GM18519 (cell line): ENCODE data around the gene SETD1A.
"Not testable (repeated sequence)": the region's sequence is repeated elsewhere in the genome, so short reads cannot be mapped to it uniquely, and the experiment has no call there.

Experiments used
- ATAC-seq: cut with Tn5 transposase; IDR thresholded peaks from one replicate; pipeline ENCODE4 v1.9.1; 2021; ENCODE audit warnings: mild to moderate bottlenecking, moderate library complexity; ENCODE audit not compliant: unreplicated experiment, low FRiP score

SETD1A gene

DNA sequence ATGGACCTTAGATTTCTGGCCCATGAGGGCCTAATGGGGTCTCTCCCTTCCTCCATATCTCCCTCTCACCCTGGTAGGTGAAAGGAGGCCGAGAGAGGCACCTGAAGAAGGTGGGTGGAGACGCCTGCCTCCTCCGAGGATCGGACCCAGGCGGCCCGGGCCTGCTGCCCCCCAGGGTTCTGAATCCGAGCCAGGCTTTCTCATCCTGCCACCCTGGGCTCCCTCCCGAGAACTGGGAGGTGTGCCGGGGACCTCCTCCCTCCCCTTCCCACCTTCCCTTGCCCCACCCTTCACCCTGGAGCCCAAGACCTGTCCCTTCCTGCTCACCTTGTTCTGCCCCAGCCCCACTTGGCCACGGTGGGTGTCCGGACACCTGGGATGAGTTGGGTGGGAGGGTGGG, 29.2 kb upstream of the SETD1A start:
- no peak for ATAC-seq

DNA sequence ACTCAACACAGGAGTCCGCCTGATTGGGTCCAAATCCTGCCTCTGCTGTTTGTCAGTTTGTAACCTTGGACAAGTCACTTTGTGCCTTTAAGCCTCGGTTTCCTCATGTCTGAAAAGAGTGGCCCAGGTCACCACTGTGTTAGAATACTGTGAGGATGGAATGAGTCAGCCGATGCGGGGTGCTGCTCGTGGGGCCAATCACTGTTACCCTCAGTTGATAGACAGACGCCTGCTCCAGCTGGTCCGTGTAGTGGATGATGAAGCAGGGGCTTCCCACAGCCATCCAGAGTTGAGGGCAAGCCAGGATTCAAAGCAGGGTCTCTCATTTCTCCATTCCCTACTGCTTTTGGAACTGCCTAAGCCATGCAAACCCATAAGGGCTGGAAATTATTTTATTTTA, 28.4 kb upstream of the SETD1A start:
- no peak for ATAC-seq

DNA sequence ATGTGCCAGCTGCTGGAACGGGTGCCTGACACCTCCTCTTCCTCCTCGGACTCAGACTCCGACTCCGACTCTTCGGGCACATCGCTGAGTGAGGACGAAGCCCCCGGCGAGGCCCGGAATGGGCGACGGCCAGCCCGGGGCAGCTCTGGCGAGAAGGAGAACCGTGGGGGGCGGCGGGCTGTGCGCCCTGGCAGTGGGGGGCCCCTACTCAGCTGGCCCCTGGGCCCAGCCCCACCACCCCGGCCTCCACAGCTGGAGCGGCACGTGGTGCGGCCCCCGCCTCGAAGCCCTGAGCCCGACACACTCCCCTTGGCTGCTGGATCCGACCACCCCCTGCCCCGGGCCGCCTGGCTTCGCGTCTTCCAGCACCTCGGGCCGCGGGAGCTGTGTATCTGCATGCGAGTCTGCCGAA, 27.4 kb upstream of the SETD1A start:
- ATAC-seq, result no peak

DNA sequence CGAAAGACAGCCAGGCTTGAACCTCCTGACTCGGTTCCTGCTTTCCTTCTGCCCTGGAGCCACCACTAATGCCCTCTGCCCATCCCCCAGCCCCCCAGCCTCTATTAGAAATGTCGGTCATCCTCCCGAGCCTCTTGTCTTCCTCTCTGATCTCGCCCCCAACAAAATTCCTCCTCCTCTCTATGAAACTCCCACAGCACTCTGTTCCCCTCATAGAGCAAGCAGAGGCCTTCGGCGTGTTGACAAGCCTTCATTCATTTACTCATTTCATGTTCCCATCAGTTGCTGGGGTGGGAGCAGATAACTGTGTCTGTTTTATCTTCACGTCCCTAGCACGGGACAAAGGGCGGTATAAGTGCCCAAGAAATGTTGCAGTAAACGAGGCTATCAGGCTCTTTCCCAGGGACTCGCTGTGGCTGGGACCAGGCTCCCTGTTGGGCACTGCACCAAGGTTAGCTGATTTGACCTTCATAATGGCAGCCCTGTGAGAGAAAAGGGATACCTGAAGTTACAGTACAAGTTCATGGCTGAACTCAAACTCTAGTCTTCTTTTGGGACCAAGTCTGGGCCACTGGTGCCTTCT, 26.4 kb upstream of the SETD1A start:
- ATAC-seq, result no peak

DNA sequence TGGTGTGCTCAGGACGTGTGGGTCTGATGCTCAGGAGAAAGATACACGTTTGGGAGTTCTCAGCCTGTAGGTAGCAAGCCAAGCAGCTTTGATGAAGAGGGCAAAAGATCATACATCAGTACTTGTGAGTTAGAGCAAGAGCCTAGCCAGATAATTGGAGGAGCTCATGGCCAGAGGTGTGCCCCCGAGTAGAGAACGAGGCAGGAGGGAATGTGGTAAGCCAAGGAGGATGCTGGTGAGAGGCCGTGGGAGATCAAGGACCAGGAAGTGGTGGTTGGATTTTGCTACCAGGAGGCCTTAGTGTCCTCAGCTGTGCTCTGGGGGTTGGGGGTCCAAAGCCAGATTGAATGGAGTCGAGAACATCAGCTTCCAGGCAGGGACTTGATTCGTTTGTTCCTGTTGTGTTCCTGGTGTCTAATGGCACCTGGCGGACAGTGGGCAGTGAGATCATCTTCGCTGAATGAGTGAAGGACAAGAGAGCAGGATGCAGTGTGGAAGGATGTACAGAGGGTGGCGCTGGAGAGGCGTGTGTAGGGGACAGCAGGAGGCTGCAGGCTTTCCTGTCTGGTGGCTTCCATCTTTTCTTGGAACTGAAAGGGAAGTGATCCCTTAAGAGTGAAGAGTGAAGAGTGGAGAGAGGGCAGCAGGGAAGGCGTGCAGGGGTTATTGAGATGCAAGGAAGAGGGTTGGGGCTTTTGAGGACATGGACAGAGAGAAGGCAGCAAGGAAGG, 22.6 kb upstream of the SETD1A start:
- ATAC-seq, result no peak

DNA sequence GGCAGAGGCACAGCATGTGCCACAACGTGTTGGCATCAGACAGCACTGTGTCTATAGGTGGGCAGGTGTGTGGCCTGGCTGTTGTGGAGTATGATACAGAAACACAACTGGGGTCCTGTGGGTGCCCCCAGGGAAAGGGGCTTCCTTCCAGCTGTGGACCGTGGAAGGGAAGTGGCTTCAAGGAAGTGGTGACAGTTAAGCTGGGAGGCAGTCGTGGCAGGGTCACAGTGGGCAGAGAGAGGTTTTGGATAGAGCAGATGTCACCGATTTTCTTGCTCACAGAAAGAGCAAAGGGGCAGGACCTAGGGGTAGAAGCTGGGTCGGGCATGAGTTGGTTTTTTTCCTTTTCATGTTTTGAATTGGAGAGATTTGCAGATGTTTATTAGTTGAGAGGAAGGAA, 19.9 kb upstream of the SETD1A start:
- ATAC-seq, result no peak

DNA sequence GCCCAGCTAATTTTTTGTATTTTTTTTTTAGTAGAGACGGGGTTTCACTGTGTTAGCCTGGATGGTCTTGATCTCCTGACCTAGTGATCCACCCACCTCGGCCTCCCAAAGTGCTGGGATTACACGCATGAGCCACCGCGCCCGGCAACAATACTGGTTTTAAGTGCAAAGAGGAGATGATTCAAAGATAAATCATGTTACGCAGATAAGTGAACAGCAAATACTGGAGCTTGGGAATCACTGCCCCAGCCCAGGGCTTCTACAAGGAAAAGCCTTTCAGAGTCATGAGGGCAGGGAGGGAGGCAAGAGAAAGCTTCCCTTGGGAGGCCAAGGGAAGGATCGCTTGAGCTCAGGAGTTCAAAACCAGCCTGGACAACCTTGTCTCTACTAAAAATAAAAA, 18.0 kb upstream of the SETD1A start:
- ATAC-seq, result not testable (repeated sequence)

DNA sequence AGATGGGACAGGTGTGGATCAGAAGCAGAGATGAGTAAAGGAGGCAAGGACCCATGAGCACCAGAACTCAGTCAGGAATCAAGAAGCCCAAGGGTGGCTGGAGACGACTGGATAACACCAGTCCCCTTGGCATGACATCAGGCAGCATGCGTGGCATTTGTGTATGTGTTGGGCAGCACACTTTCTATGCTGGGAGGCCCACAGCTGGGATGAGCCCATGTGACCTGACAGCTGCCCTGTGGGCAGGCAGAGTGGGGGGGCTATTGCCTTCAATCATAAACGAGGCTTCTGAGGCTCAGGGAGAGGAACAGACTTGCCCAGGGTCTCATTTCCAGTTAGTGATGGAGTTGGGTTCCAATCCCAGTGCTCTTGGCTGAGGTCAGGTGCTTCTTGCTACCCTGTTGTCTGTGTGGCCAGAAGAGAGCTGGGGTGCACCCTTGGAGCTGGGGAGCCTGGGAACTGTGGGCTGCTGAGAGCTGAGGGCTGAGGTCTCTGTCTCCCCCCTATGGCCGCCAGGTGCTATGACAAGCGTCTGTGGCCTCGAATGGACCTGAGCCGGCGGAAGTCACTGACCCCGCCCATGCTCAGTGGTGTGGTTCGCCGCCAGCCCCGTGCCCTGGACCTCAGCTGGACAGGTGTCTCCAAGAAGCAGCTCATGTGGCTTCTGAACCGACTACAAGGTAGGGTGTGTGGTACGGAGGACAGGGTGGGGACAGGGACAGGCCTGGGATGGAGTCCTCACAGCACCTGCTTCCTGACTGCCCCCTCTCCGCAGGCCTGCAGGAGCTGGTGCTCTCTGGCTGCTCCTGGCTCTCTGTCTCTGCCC, 15.7 kb upstream of the SETD1A start:
- ATAC-seq, result peak; percentile 56

DNA sequence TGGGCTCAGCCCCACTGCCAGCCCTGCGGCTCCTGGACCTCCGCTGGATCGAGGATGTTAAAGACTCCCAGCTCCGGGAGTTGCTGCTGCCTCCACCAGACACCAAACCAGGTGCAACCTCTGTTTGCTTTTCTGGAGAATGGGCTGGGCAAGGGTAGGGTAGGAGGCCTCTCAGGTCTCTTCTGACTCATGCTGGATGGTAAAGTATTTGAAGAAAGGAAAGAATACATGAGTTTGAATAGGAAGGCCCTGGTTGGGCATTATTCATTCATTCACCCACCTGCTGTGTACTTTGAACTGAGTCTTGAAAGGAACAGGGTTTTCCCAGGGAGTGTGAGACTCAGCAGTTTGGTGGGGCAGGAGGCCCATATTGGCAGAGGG, 15.1 kb upstream of the SETD1A start:
- no peak for ATAC-seq

DNA sequence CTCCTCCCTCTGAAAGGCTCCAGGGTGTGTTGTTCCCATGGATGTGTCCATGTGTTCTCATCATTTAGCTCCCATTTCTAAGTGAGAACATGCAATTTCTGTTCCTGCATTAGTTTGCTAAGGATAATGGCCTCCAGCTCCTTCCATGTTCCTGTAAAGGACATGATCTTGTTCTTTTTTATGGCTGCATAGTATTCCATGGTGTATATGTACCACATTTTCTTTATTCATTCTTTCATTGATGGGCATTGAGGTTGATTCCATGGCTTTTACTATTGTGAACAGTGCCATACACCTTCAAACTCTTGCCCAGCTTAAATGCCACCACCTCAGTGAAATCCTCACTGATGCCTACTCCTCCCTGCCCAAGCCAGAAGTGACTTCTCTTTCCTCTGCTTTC, 13.2 kb upstream of the SETD1A start:
- ATAC-seq, result no peak

DNA sequence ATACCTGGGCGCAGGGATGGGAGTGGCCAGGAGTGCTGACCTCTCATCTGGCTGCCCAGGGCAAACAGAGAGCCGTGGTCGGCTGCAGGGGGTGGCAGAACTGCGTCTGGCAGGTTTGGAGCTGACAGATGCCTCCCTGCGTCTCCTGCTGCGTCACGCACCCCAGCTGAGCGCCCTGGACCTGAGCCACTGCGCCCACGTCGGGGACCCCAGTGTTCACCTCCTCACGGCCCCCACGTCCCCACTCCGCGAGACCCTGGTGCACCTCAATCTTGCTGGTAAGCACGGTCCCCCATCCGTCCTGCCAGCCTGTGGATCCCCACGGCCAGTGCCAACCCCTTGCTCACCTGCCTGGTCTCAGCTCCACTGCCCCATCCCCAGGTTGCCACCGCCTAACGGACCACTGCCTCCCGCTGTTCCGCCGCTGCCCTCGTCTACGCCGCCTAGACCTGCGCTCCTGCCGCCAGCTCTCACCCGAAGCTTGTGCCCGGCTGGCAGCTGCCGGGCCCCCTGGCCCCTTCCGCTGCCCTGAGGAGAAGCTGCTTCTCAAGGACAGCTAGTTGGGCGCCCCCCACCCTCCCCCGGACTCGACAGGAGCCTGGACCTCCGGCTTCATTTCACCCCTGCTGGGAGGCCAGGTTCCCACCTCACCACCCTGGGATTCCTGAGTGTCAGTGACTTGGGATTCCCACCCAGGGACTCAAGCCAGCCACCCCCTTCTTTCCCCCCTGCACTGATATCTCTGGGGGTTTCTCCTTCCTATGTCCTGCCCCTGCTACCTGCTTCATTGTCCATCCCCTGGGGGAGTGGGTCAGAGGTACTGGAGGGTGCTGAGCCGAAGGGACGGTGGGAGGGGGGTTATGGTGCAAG, 10.6 kb upstream of the SETD1A start:
- no peak for ATAC-seq

DNA sequence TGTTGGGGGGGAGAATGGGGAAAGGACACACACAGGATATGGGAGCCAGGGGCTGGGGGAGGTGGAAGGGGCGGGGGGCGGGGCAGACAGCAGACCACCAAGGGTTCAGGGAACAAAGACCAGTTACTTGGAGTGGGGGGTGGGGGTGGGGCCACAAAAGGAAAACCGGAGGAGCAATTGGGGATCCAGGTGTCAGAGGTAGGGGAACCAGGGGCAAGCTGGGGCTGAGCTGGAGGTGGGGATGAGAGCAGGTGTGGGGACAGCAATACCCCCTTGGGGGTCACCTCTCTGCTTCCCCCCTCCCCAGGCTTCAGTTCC, 10.1 kb upstream of the SETD1A start:
- no peak for ATAC-seq

DNA sequence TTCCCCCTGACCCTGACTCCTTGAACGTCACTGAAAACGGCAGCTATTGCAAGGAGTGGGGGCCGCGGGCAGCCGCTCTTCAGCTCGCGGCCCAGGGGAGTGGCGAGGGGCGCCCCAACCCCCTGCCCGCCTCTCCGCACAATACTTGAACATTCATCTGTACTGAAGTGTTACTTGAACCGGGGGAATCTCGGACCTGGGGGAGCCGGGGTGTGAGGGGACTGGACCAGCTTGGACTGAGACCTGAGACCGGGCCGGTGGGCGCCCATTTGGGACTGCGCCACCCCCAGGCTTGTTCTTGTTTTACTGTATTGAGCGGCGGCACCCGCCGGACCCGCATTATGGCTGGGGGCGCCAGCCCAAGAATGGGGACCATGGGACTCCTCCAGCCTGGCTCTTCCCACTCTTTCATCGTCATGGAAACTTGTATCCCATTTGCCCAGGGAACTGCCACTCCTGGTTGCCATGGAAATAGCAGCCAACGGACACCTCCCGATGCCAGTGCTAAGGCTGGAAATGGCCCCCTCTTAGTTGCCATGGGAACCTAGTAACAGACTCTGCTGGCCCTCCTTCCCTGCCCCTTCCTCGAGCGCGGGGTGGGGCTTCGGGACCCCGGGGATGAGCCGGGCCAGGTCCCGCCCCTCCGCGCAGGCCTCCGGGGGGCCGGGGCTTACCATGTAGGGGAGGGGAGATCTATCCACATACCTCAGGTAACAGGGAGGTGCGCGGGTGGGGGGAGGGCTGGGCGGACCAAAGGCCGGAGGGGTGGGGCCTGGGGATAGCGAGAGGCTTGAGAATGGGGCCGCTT, 9.5 kb upstream of the SETD1A start:
- ATAC-seq, result no peak

DNA sequence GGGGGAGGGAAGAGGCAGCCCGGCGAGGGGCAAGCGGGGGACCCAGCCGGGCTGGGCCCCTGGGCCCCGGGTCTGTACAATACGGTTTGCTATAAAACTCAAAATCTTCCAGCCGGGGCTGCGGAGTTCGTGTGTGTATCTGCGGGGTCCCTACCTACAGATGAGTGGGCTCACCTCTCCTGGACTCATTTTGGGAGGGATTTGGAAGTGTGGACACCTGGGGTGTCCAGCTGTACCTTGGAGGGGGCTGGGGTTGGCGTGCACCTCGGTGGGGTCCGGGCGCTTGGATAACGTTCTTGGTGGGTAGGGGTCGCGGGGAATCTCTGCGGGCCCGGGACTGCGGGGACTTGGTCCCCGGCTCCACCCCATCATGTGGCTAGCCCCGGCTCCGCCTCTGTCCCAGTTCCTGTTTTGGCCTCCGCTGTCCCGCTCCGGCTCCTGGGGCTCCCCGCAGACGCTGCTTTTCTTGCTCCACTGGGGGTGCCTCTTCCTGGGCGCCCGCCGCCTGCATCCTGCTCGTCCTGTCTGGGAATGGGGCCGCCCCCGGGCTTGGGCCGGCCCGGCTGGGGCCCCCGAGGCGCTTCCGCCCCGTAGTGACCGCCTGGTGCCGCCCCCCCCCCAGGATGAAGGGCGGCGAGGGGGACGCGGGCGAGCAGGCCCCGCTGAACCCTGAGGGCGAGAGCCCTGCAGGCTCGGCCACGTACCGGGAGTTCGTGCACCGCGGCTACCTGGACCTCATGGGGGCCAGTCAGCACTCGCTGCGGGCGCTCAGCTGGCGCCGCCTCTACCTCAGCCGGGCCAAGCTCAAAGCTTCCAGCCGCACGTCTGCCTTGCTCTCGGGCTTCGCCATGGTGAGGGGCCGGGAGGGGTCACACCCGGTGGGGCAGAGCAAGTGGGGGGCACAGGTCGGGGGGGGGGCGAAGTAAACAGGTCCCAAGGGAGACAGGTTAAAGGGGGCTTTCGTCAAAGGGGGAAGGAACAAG, 8.6 kb upstream of the SETD1A start, which contains the start of gene ORAI3:
Gene ORAI3, plus strand, starts transcription at position 402 of the 983 bp plus-strand sequence. Its CDS starts 222 bp downstream, at position 624.
- peak; percentile 37 for ATAC-seq

DNA sequence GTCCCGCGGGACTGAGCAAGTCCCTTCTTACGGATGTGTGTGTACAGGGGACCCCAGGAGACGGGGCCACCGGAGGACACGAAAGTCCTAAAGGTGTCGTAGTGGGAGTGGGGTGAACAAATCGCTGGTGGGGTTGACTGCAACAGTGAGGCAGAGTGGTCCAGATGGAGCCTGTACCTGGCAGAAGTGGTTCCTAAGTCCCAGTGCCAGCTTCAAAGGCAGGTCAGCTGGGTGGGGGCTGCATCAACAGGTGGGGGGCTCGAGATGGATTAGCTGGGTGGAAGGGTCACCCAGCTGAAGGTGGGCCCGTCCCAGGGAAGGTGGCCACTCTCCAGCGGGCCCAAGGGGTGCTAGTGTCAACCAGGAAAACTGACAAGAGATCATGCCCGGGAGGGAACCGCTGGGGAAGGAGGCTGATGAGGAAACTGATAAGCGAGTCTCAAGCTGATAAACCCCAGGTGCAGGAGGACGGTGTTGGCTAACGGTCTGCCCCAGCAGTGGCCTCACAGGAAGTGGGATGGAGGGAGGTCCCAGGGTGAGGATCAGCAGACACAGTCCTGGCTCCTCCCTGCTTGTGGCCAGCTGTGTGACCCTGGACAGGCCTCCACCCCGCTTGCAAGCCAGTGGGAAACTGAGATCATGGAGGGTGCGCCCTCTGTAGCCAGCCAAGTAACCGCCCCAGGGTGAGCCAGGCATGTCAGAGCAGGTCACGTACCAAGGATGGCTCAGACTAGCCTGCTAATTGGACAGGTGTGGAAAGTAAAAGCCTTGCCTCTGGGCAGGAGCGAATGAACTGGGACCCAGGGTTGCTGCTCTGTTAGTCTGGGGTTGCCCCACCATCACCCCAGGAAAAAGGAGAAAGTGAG, 7.7 kb upstream of the SETD1A start:
- ATAC-seq, result no peak

DNA sequence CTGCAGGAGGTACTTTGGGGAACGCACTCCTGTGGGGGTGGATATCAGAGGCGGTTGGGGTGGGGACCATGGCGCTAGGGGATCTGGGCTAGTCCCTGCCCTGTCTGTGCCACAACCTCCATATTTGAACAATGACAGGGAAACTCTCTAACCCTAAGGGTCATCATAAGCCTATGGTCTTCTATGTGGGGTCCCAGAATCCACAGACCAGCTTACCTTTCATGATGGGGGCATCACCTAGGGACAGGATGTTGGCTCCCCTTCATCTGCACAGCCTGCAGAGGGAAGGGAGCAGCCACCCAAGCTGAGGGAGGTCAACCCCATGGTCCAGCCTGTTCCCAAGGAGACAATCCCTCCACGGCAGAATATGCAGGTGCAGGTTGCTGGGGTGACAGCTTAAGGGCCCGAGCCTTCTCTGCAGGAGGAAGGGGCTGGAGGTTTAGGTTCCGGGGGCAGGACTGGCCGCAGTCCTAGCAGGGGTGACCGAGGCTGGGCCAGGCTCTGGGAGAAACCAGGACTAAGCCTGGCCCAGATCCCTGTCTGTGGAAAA, 7.0 kb upstream of the SETD1A start:
- ATAC-seq, result no peak

DNA sequence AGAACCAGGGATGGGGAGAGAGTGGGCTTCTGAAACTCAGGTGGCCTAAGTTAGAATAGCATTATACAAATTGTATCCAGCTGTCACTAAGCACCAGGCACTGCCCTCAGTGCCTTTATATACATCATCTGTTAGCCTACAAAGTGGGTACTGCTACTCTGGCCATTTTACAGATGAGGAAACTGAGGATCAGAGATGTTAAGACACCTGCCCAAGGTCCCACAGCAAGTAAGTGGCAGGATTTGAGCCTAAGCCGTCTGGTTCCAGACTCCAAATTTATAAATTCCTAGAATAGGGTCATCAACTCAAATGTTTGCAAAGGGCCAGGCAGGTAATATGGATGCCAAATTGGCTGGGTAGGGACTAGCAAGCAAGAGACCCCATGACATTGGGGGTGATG, 6.4 kb upstream of the SETD1A start:
- ATAC-seq, result no peak

DNA sequence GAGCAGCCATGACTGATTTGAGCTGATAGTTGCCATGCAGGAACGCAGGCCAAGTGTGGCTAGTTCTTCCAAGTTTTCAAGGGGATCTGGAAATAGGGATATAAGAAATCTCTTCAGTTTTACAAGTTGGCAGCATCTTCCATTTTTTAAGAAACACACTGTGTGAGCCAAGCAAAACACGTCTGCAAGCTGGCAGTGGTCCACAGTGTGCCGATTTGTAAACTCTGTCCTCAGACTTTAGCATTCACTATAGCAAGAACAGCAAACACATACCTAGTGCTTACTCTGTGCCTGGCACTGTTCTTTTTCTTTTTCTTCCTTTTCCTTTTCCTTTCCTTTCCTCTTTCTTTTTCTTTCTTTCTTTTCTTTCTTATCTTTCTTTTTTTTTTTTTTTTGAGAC, 5.8 kb upstream of the SETD1A start:
- no peak for ATAC-seq
